ENCODE data around the gene FER. TPM values are rescaled to one million over a fixed set of nuclear protein-coding genes. Genes with fewer than 3 reads are reported as not detected.
"Not testable (repeated sequence)": the region's sequence is repeated elsewhere in the genome, so short reads cannot be mapped to it uniquely, and the experiment has no call there.

FER gene
- total and polyA plus RNA-seq, 5 donors from 2014 or later, result 3.9 to 12.0 (median 5.9) TPM

DNA sequence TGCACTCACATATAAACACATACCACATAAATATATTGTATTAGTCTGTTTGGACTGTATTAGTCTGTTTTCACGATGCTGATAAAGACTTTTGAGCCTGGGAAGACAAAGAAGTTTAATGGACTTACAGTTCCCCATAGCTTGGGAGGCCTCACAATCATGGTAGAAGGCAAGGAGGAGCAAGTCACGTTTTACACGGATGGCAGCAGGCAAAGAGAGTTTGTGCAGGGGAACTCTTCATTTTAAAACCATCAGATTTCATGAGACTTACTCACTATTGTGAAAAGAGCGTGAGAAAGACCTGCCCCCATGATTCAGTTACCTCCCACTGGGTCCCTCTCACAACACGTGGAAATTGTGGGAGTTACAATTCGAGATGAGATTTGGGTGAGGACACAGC is 133.4 kb downstream of the FER start:
- peaks cover 0 to 2% (median 0%) of the 10 kb centered on the region in 7 donors for H3K9me3 Mint-ChIP-seq
- H3K27me3 ChIP-seq (ENCODE audit: control insufficient read depth, insufficient read depth, low read length), result no peaks in the 10 kb centered on the region
- H3K27ac ChIP-seq (ENCODE audit: insufficient read depth, low read length, poor library complexity, severe bottlenecking), result no peak overlapping the region
- H3K27ac Mint-ChIP-seq, result no peak overlapping the region
- peaks cover 14% of the 10 kb centered on the region for H3K36me3 Mint-ChIP-seq
- H3K4me3 ChIP-seq (ENCODE audit: low read depth, low read length), result no peak overlapping the region
- H3K4me1 Mint-ChIP-seq, result peaks cover 0 to 4% (median 0%) of the 10 kb centered on the region in 4 donors
- DNase-seq (no peak), ATAC-seq (ENCODE audit: low read depth in 2 of 2) (no peak)
- H3K4me1 ChIP-seq (ENCODE audit: control insufficient read depth, insufficient read depth, low read length, poor library complexity, severe bottlenecking), result no peaks in the 10 kb centered on the region
- H3K27me3 Mint-ChIP-seq, result no peaks in the 10 kb centered on the region
- no peak overlapping the region for H3K4me3 Mint-ChIP-seq
- no peaks in the 10 kb centered on the region for H3K36me3 ChIP-seq (ENCODE audit: control insufficient read depth, insufficient read depth, low read length)
- no peaks in the 10 kb centered on the region for H3K9me3 ChIP-seq (ENCODE audit: control insufficient read depth in 2 of 2, low read length in 2 of 2)

DNA sequence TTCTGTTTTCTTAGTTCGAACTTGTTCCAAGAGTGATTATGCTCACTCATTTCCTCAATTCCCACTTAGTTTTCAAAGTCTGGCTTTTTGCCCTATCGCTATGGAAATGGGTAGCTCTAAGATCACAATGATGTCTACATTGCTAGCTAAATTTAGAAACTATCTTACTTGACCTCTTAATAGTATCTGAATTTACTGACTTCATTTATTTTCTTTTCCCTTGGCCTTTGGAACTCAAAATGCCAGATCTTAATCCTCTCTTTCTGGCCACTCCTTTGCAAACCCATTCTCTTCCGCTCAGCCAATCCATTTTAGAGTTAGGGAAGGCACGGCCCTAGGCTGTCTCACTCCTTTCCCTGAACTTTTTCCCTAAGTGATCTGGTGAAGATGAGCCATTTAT is 137.0 kb downstream of the FER start:
- Histone ChIP-seq H3K4me3 (ENCODE audit: low read depth, low read length) (no peak overlapping the region), H3K27ac (ENCODE audit: insufficient read depth, low read length, poor library complexity, severe bottlenecking) (no peak overlapping the region), H3K9me3 (ENCODE audit: control insufficient read depth in 2 of 2, low read length in 2 of 2) (no peaks in the 10 kb centered on the region), H3K27me3 (ENCODE audit: control insufficient read depth, insufficient read depth, low read length) (no peaks in the 10 kb centered on the region), H3K4me1 (ENCODE audit: control insufficient read depth, insufficient read depth, low read length, poor library complexity, severe bottlenecking) (no peaks in the 10 kb centered on the region), H3K36me3 (ENCODE audit: control insufficient read depth, insufficient read depth, low read length) (no peaks in the 10 kb centered on the region)
- Mint-ChIP-seq H3K4me1 (peaks cover 0 to 4% (median 0%) of the 10 kb centered on the region in 4 donors), H3K27me3 (no peaks in the 10 kb centered on the region), H3K4me3 (no peak overlapping the region), H3K27ac (no peak overlapping the region), H3K9me3 (peaks cover 0 to 2% (median 0%) of the 10 kb centered on the region in 7 donors), H3K36me3 (peaks cover 14% of the 10 kb centered on the region)
- no peak for ATAC-seq (ENCODE audit: low read depth in 2 of 2)
- DNase-seq, result no peak

DNA sequence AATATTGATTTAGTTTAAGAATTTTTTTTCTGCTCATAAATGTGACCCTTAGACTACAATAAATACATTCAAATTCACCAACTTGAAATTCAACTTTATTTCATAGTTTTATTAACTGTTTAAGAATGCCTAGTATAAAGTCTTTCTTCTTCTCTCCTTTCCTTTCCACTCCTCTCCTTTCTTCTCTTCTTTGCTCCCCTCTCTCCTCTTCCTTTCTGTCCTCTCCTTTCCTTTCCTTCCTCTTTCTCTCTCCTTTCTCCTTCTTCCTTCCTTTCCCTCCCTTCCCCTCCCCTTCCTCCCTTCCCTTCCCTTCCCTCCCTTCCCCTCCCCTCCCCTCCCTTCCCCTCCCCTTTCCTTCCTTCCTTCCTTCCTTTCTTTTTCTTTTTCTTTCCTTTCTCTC is 150.6 kb downstream of the FER start:
- no peaks in the 10 kb centered on the region for H3K27me3 Mint-ChIP-seq
- Histone ChIP-seq H3K4me3 (ENCODE audit: low read depth, low read length) (no peak overlapping the region), H3K27ac (ENCODE audit: insufficient read depth, low read length, poor library complexity, severe bottlenecking) (no peak overlapping the region), H3K36me3 (ENCODE audit: control insufficient read depth, insufficient read depth, low read length) (no peaks in the 10 kb centered on the region), H3K4me1 (ENCODE audit: control insufficient read depth, insufficient read depth, low read length, poor library complexity, severe bottlenecking) (no peaks in the 10 kb centered on the region), H3K27me3 (ENCODE audit: control insufficient read depth, insufficient read depth, low read length) (no peaks in the 10 kb centered on the region), H3K9me3 (ENCODE audit: control insufficient read depth in 2 of 2, low read length in 2 of 2) (no peaks in the 10 kb centered on the region)
- no peak overlapping the region for H3K27ac Mint-ChIP-seq
- no peak overlapping the region for H3K4me3 Mint-ChIP-seq
- H3K36me3 Mint-ChIP-seq, result peaks cover 10% of the 10 kb centered on the region
- DNase-seq (no peak), ATAC-seq (ENCODE audit: low read depth in 2 of 2) (no peak)
- H3K4me1 Mint-ChIP-seq, result no peaks in the 10 kb centered on the region
- peaks cover 0 to 2% (median 0%) of the 10 kb centered on the region in 7 donors for H3K9me3 Mint-ChIP-seq

DNA sequence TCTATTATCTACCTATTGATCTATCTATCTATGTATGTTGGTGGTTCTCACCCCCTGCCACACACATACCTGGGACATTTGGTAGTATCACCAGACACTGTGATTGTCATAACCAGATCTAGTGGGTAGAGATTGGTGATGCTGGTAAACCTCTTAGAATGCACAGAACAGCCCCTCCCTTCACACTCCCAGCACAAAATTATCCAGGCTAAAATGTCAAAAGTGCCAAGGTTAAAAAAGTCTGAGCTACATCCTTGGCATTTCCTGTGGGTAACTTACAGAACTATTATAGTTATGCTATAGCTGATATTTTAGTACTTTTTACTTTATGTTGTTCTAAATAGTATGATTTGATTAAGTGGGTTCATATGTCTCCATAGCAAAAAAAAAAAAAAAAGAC is 151.0 kb downstream of the FER start:
- H3K4me1 Mint-ChIP-seq, result no peaks in the 10 kb centered on the region
- H3K27me3 ChIP-seq (ENCODE audit: control insufficient read depth, insufficient read depth, low read length), result no peaks in the 10 kb centered on the region
- DNase-seq (no peak), ATAC-seq (ENCODE audit: low read depth in 2 of 2) (no peak)
- H3K4me1 ChIP-seq (ENCODE audit: control insufficient read depth, insufficient read depth, low read length, poor library complexity, severe bottlenecking), result no peaks in the 10 kb centered on the region
- peaks cover 10% of the 10 kb centered on the region for H3K36me3 Mint-ChIP-seq
- H3K9me3 Mint-ChIP-seq, result peaks cover 0 to 2% (median 0%) of the 10 kb centered on the region in 7 donors
- no peak overlapping the region for H3K27ac Mint-ChIP-seq
- H3K4me3 Mint-ChIP-seq, result no peak overlapping the region
- no peaks in the 10 kb centered on the region for H3K36me3 ChIP-seq (ENCODE audit: control insufficient read depth, insufficient read depth, low read length)
- H3K4me3 ChIP-seq (ENCODE audit: low read depth, low read length), result no peak overlapping the region
- no peaks in the 10 kb centered on the region for H3K27me3 Mint-ChIP-seq
- no peak overlapping the region for H3K27ac ChIP-seq (ENCODE audit: insufficient read depth, low read length, poor library complexity, severe bottlenecking)
- H3K9me3 ChIP-seq (ENCODE audit: control insufficient read depth in 2 of 2, low read length in 2 of 2), result no peaks in the 10 kb centered on the region

DNA sequence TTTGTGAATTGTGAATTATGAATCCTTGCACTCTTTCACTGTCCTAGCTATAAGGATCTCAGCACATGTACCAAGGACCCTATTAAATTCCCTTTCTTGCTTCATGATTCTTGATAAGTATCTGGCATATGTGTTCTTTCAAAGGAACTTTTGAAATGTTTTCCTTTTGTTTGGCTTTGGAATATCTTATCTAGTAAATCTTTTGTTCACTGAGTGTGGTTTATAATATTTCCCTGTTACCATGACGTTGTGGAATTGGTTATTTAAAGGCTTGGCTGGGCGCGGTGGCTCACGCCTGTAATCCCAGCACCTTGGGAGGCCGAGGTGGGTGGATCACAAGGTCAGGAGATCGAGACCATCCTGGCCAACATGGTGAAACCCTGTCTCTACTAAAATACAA is 151.5 kb downstream of the FER start:
- H3K27ac ChIP-seq (ENCODE audit: insufficient read depth, low read length, poor library complexity, severe bottlenecking); ATAC-seq (ENCODE audit: low read depth in 2 of 2); H3K4me3 Mint-ChIP-seq; H3K9me3 Mint-ChIP-seq; H3K4me1 ChIP-seq (ENCODE audit: control insufficient read depth, insufficient read depth, low read length, poor library complexity, severe bottlenecking); H3K36me3 Mint-ChIP-seq; DNase-seq; H3K4me1 Mint-ChIP-seq; H3K27ac Mint-ChIP-seq; H3K36me3 ChIP-seq (ENCODE audit: control insufficient read depth, insufficient read depth, low read length); H3K27me3 ChIP-seq (ENCODE audit: control insufficient read depth, insufficient read depth, low read length); H3K9me3 ChIP-seq (ENCODE audit: control insufficient read depth in 2 of 2, low read length in 2 of 2); H3K4me3 ChIP-seq (ENCODE audit: low read depth, low read length); H3K27me3 Mint-ChIP-seq: not testable (repeated sequence)

DNA sequence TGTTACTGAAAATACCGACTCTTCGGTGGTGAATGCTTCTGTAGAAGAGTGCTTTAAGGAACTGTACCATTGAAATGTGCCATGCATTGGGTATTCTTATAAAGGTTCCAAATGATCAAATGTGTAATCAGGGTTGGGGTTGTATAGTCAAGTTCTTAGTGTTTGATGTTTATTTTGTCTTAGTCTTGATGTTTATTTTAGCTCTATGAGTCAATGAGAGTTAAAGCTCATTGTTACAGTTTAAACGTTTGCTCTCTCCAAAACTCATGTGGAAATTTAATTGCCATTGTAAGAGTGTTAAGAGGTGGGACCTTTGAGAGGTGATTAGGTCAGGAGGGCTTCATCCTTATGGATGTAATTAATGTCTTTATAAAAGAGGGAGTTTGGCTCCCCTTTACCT is 153.0 kb downstream of the FER start:
- Mint-ChIP-seq H3K27ac (no peak overlapping the region), H3K4me1 (no peaks in the 10 kb centered on the region), H3K27me3 (no peaks in the 10 kb centered on the region), H3K36me3 (peaks cover 4% of the 10 kb centered on the region), H3K9me3 (peaks cover 0 to 2% (median 0%) of the 10 kb centered on the region in 7 donors), H3K4me3 (no peak overlapping the region)
- Histone ChIP-seq H3K27me3 (ENCODE audit: control insufficient read depth, insufficient read depth, low read length) (no peaks in the 10 kb centered on the region), H3K9me3 (ENCODE audit: control insufficient read depth in 2 of 2, low read length in 2 of 2) (no peaks in the 10 kb centered on the region), H3K4me3 (ENCODE audit: low read depth, low read length) (no peak overlapping the region), H3K36me3 (ENCODE audit: control insufficient read depth, insufficient read depth, low read length) (no peaks in the 10 kb centered on the region), H3K4me1 (ENCODE audit: control insufficient read depth, insufficient read depth, low read length, poor library complexity, severe bottlenecking) (no peaks in the 10 kb centered on the region), H3K27ac (ENCODE audit: insufficient read depth, low read length, poor library complexity, severe bottlenecking) (no peak overlapping the region)
- DNase-seq (no peak), ATAC-seq (ENCODE audit: low read depth in 2 of 2) (no peak)

DNA sequence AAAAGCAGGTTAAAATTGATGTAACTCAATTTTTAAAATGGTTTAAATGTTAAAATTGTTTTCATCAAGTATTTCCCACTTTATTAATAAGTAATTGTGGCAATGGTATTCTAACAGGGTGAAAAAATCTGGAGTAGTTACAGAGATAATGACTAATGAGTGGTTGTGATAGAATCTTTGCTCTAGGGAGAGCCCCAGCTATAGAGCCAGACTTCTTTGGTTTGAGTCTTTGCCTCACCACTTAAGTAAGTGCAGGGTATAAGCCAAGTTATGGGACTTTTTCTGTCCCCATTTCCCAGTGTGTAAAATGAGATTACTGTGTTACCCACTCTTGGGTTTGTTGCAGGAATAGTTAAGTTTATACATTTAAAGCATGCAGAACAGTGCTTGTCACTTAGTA is 158.1 kb downstream of the FER start:
- no peak for ATAC-seq (ENCODE audit: low read depth in 2 of 2)
- H3K27me3 Mint-ChIP-seq, result no peaks in the 10 kb centered on the region
- H3K27ac Mint-ChIP-seq, result no peak overlapping the region
- no peak for DNase-seq
- H3K4me1 Mint-ChIP-seq, result peaks cover 0 to 3% (median 2%) of the 10 kb centered on the region in 4 donors
- Histone ChIP-seq H3K4me3 (ENCODE audit: low read depth, low read length) (no peak overlapping the region), H3K27me3 (ENCODE audit: control insufficient read depth, insufficient read depth, low read length) (no peaks in the 10 kb centered on the region), H3K36me3 (ENCODE audit: control insufficient read depth, insufficient read depth, low read length) (no peaks in the 10 kb centered on the region), H3K4me1 (ENCODE audit: control insufficient read depth, insufficient read depth, low read length, poor library complexity, severe bottlenecking) (no peaks in the 10 kb centered on the region), H3K9me3 (ENCODE audit: control insufficient read depth in 2 of 2, low read length in 2 of 2) (no peaks in the 10 kb centered on the region), H3K27ac (ENCODE audit: insufficient read depth, low read length, poor library complexity, severe bottlenecking) (no peak overlapping the region)
- no peak overlapping the region for H3K4me3 Mint-ChIP-seq
- H3K9me3 Mint-ChIP-seq, result peaks cover 0 to 1% (median 0%) of the 10 kb centered on the region in 7 donors
- H3K36me3 Mint-ChIP-seq, result no peaks in the 10 kb centered on the region

DNA sequence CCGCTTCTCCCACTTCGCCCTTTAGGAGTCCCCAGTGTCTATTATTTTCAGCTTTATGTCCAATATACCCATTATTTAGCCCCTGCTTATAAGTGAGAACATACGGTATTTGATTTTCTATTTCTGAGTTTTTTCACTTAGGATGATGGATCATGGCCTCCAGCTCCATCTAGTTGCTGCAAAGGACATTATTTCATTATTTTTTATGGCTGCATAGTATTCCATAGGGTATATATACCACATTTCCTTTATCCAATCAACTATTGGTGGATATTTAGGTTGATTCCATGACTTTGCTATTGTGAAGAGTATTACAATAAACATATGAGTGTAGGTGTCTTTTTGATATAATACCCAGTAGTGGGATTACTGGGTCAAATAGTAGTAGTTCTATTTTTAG is 162.9 kb downstream of the FER start:
- DNase-seq, result no peak
- Histone ChIP-seq H3K4me1 (ENCODE audit: control insufficient read depth, insufficient read depth, low read length, poor library complexity, severe bottlenecking) (no peaks in the 10 kb centered on the region), H3K36me3 (ENCODE audit: control insufficient read depth, insufficient read depth, low read length) (no peaks in the 10 kb centered on the region), H3K27ac (ENCODE audit: insufficient read depth, low read length, poor library complexity, severe bottlenecking) (no peak overlapping the region), H3K9me3 (ENCODE audit: control insufficient read depth in 2 of 2, low read length in 2 of 2) (no peaks in the 10 kb centered on the region), H3K4me3 (ENCODE audit: low read depth, low read length) (no peak overlapping the region), H3K27me3 (ENCODE audit: control insufficient read depth, insufficient read depth, low read length) (no peaks in the 10 kb centered on the region)
- peak overlapping the region in 1 of 3 donors; percentile 8 for H3K27ac Mint-ChIP-seq
- no peak for ATAC-seq (ENCODE audit: low read depth in 2 of 2)
- H3K36me3 Mint-ChIP-seq, result peaks cover 3% of the 10 kb centered on the region
- H3K27me3 Mint-ChIP-seq, result no peaks in the 10 kb centered on the region
- peaks cover 0 to 3% (median 0%) of the 10 kb centered on the region in 7 donors for H3K9me3 Mint-ChIP-seq
- peaks cover 5 to 9% (median 8%) of the 10 kb centered on the region in 4 donors for H3K4me1 Mint-ChIP-seq
- H3K4me3 Mint-ChIP-seq, result no peak overlapping the region
